ENCODE data around the gene CFAP298.
"Not testable (repeated sequence)": the region's sequence is repeated elsewhere in the genome, so short reads cannot be mapped to it uniquely, and the experiment has no call there.

Gene CFAP298

DNA sequence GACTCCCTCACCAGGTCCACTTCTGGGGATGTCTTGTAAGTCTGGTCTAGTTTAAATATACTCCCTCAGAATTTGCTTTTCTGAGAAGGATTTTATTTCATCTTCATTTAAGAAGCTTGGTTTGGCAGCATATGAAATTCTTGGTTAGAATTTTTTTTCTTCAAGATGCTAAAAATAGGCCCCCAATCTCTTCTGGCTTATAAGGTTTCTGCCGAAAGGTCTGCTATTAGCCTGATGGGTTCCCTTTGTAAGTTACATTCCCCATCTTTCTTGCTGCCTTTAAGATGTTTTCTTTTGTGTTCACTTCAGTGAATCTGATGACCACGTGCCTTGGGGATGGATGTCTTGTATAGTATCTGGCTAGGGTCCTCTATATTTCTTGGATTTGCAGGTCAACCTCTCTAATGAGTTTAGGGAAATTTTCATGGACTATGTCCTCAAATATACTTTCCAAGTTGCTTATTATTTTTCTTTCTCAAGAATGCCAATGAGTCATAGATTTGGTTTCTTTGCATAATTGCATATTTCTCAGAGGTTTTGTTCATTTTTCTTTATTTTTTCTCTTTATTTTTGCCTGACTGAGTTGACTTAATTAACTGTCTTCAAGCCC lies 46.2 kb downstream of the CFAP298 start:
- FAIRE-seq = no peak

DNA sequence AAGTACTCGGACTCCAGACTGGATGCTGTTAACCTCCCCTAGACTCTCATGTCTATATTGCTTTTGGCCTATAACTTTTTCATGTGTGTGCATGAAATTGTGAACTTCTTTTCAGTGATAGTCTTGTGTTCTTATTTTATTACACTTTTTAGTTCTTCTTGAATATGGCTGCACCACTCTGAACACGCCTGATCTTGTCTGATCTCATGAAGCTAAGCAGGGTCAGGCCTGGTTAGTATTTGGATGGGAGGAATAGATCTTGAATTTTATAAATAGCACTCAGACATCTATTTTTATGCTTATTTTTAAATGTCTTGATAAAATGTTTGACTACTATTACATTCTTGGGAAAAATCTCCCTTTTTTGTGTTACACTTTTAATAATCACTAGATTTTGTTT lies 49.3 kb downstream of the CFAP298 start:
- FAIRE-seq = no peak

DNA sequence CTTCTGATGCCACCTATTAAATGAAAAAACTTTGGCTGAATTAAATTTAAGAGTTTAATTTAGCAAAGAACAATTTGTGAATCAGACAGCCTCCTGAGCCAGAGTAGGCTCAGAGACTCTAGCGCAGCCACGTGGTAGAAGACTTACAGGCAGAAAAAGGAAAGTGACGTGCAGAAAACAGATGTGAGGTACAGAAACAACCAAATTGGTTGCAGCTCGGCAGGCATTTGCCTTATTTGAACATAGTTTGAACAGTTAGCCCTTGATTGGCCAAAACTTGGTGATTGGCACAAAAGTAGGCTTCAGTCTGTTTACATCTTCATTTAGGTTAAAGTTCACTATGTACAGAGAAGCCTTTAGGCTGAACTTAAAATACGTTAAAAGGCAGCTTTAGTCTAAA lies 49.8 kb downstream of the CFAP298 start:
- peak; percentile 66 for FAIRE-seq

DNA sequence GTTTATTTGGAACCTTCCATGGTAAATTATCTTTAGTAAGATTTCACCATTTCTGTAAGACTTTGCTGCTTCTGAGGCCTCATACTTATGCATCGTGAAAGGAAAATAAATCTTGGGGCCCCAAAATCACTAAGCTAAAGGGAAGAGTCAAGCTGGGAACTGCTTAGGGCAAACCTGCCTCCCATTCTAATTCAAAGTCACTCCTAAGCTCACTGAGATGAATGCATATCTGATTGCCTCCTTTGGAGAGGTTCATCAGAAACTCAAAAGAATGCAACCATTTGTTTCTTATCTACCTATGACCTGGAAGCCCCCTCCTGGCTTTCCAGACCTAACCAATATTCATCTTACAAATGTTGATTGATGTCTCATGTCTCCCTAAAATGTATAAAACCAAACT lies 50.7 kb downstream of the CFAP298 start:
- not testable (repeated sequence) for FAIRE-seq

DNA sequence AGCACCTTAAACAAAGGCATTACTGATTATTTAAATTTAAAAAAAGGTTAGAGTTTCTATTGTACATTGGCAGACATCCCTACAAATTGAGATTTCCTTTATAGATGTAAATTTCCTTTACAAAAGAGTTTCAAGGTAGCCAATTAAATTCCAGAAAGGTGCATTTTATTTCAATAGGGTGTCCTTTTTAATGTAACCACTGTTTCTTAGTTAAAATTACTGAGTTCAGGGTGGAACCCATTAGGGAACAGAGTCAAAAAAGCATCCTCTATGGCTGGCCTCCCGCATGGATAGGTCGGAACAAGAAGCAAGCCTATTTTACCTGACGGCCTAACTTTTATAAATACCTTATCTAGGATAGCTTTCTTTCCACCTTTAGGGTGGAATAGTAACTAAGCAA lies 51.3 kb downstream of the CFAP298 start:
- FAIRE-seq = no peak

DNA sequence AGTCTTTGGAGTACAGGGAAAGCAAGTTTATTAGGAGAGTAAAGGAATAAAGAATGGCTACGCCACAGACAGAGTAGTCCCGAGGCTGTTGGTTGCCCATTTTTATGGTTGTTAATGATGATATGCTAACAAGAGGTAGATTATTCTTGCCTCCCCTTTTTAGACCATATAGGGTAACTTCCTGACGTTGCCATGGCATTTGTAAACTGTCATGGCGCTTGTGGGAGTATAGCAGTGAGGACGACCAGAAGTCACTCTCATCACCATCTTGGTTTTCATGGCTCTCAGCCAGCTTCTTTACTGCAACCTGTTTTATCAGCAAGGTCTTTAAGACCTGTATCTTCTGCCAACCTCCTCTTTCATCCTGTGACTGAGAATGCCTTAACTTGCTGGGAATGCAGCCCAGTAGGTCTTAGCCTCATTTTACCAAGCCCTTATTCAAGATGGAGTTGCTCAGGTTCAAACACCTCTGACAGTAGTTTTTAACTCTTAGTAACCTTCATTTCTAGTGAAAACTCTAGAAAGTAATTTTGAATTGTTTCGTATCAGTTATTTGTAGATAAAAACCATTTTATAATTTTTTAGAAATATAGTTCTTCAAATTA lies 53.1 kb downstream of the CFAP298 start:
- no peak for FAIRE-seq

DNA sequence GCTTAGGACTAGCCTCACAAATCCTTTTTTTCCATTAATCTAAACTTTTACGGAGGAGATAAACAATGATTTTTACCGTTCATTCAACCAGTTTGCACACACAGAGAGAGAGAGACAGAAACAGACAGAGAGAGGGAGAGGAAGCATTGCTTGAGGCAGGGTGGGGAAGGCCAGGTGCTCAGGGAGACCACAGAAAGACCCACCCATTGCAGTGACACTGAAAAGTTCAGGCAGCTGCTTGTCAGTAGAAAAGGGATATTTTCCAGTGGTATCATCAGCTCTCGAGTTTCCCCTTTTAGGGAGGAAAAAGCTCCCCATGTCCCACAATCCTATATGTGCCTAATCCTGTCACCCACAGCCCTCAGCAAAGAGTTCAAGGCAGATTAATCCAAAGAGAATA lies 54.1 kb downstream of the CFAP298 start:
- no peak for FAIRE-seq

DNA sequence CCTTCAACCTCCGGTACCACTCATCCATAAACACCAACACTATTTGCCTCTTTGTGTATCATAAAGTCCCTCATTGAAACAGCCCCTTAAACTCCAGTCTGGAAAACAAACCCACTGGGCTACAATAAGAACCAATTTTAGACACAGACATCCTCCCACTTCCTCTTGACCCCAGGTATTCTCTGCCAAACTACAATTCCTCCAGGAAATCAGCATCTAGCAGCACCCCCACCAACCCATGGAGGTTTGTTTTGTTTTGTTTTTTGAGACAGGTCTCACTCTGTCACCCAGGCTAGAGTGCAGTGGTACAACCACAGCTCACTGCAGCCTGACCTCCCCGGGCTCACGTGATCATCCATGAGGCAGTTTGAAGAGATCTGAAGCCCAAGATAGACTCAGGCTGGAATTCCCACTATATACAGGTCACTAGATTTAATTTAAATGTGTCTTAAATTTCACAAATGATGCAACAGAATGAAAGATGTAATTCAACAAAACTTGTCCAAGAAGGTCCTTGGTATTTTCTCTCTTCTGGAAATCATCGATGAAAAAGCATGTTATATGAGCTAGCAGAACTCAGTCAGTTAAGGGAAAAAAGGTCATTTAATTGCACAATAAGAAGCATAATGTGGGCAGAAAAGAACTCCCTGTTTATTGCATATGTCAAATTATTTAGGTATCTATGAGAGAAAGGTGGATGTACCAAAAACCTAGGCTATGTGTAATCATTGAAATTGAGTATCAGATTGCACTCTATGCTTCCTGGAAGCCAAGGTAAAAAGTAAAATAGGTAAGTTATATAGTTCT lies 57.1 kb downstream of the CFAP298 start:
- no peak for FAIRE-seq

DNA sequence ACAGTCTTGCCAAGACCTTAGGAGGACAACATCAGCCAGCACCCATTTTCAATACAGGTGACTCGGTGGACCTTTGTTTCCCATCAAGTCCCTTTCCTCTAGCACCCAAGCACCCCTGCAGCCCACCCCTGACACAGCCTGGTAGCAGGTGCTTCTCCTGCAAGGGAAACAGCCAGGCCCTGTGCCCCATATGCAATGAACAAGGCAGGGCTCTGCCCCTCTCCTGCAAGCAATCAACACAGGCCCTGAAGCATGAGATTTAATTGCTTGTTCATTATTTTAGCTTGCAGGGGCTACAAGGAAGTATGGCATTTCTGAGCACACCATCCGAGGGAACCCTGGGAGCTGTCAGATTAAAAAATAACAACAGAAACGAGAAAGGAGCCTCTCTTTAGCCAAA lies 62.3 kb downstream of the CFAP298 start:
- FAIRE-seq = no peak

DNA sequence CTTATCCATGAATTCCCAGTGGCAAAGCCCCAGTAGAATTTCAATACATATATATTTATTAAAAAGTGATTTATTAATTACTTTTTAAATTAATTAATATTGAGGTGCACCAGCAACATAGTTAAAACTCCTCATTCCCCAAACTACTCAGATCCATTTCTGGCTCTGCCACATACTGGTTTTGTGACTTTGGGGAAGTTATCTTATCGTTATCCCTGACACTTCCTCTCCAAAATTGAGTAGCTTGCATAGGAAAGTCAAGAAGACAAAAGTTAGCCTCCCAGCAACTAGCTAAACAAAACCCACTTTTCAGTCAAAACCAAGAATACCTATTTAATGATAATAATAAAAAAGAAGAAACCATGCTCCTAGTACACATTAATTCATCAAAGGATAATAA lies 62.7 kb downstream of the CFAP298 start:
- no peak for FAIRE-seq
